Activated CD8-positive, alpha-beta T cell treated with anti-CD3 and anti-CD28 coated beads, Interleukin-2, amount 10 ng/mL, durations not matched to agents 7 days and 5 days (primary cell): ENCODE data around the gene PXN. TPM values are rescaled to one million over a fixed set of nuclear protein-coding genes. Genes with fewer than 3 reads are reported as not detected.

Experiments used
- ATAC-seq: fragments of 150-1000 bp; cut with Tn5 transposase; one replicate; pipeline ENCODE4 v1.10.0; 2021; ENCODE audit warnings: moderate library complexity
- CTCF ChIA-PET: fragments of 350-600 bp; sonication (Branson Sonifier 250); formaldehyde crosslinking; loops from one replicate; lab custom pipeline; 2021; ENCODE audit warnings: antibody characterized with exemption; lab: Charles Lee
- POLR2A ChIA-PET: fragments of 350-600 bp; sonication (Branson Sonifier 250); formaldehyde crosslinking; loops from one replicate; lab custom pipeline; 2021; ENCODE audit warnings: antibody characterized with exemption; lab: Charles Lee
- DNase-seq: peaks from one replicate; pipeline ENCODE4 v3.0.0-alpha.2; 2020
- H3K27ac Mint-ChIP-seq: one replicate; pipeline ENCODE4 v1.8.0; 2021; ENCODE audit warnings: mild to moderate bottlenecking, mixed read lengths
- H3K27me3 Mint-ChIP-seq: one replicate; pipeline ENCODE4 v1.8.0; 2021; ENCODE audit warnings: low read depth, mixed read lengths
- H3K36me3 Mint-ChIP-seq: one replicate; pipeline ENCODE4 v1.8.0; 2021; ENCODE audit warnings: low read depth, mixed read lengths
- H3K4me1 Mint-ChIP-seq: one replicate; pipeline ENCODE4 v1.8.0; 2021; ENCODE audit warnings: low read depth, mixed read lengths
- H3K4me3 Mint-ChIP-seq: one replicate; pipeline ENCODE4 v1.8.0; 2021; ENCODE audit warnings: mild to moderate bottlenecking, mixed read lengths
- H3K9me3 Mint-ChIP-seq: one replicate; pipeline ENCODE4 v1.8.0; 2022; ENCODE audit warnings: mixed read lengths; ENCODE audit not compliant: insufficient read depth
- total RNA-seq, 2 experiments: library from RNA; stranded (reverse); gene quantifications; one replicate each; pipeline ENCODE4 v1.2.3, GENCODE V29; 2021

The PXN gene
- total RNA-seq, 2 experiments from 2014 or later, result 123 to 127 TPM

- H3K4me3 Mint-ChIP-seq, result peak overlapping the region; percentile 71
Measured at GRCh38 chr12:120224304-120225199, 41.0 kb downstream of the PXN start.

GRCh38 chr12:120223458-120224303 is 41.8 kb downstream of the PXN start:
- Mint-ChIP-seq H3K36me3 (peaks cover 40% of the 10 kb centered on the region), H3K4me3 (no peak overlapping the region), H3K27me3 (no peaks in the 10 kb centered on the region), H3K9me3 (no peaks in the 10 kb centered on the region), H3K4me1 (peaks cover 43% of the 10 kb centered on the region), H3K27ac (no peak overlapping the region)
- DNase-seq (no peak), ATAC-seq (no peak)
- CTCF ChIA-PET, result interaction anchor here (1.1 to 1.6 kb wide), 2 partner anchors 42 to 78 kb away, joined by 3 to 5 read pairs; partner anchors contain the start of genes PXN and SIRT4
- POLR2A ChIA-PET, result interaction anchor here (1.0 to 14.6 kb wide), 3 partner anchors 22 to 68 kb away, joined by 5 to 329 read pairs (median 52); partner anchors contain the start of genes RNU4-1, RNU4-2 and RPLP0

More at GRCh38 chr12:120224304-120225199, 41.0 kb downstream of the PXN start:
- no peaks in the 10 kb centered on the region for H3K9me3 Mint-ChIP-seq
- H3K36me3 Mint-ChIP-seq, result peaks cover 38% of the 10 kb centered on the region
- ChIA-PET CTCF (interaction anchor here (1.0 to 9.6 kb wide), 7 partner anchors 12 to 67 kb away, joined by 3 to 922 read pairs (median 11); partner anchors contain the start of genes PXN, RNU4-2 and RPLP0), POLR2A (interaction anchor here (0.6 to 14.6 kb wide), 4 partner anchors 11 to 67 kb away, joined by 3 to 329 read pairs (median 30); partner anchors contain the start of genes PXN, RNU4-1, RNU4-2 and RPLP0)
- no peaks in the 10 kb centered on the region for H3K27me3 Mint-ChIP-seq
- H3K4me1 Mint-ChIP-seq, result peaks cover 52% of the 10 kb centered on the region
- H3K27ac Mint-ChIP-seq, result peak overlapping the region; percentile 89
- no peak for ATAC-seq
- no peak for DNase-seq

- CTCF ChIA-PET, result interaction anchor here (1.3 to 1.8 kb wide), 3 partner anchors 8 to 44 kb away, joined by 4 to 5 read pairs (median 5); partner anchors contain the start of gene PXN
- H3K36me3 Mint-ChIP-seq, result peaks cover 38% of the 10 kb centered on the region
- no peak overlapping the region for H3K27ac Mint-ChIP-seq
Measured at GRCh38 chr12:120222288-120222832, 43.2 kb downstream of the PXN start.

GRCh38 chr12:120221576-120221900 is 44.0 kb downstream of the PXN start:
- POLR2A ChIA-PET, result interaction anchor here (0.7 to 14.6 kb wide), 4 partner anchors 9 to 87 kb away, joined by 3 to 329 read pairs (median 21); partner anchors contain the start of genes RNU4-1, RNU4-2 and RPLP0

More at GRCh38 chr12:120222288-120222832, 43.2 kb downstream of the PXN start:
- Mint-ChIP-seq H3K9me3 (no peaks in the 10 kb centered on the region), H3K4me3 (no peak overlapping the region), H3K4me1 (peaks cover 30% of the 10 kb centered on the region), H3K27me3 (no peaks in the 10 kb centered on the region)
- ATAC-seq, result no peak
- POLR2A ChIA-PET, result interaction anchor here (7.0 to 14.6 kb wide), 2 partner anchors 22 to 69 kb away, joined by 39 to 329 read pairs; partner anchors contain the start of genes RNU4-1, RNU4-2 and RPLP0
- DNase-seq, result no peak

GRCh38 chr12:120220838-120221575 is 44.5 kb downstream of the PXN start:
- no peak overlapping the region for H3K27ac Mint-ChIP-seq
- DNase-seq (no peak), ATAC-seq (no peak)
- POLR2A ChIA-PET, result interaction anchor here (0.7 to 14.6 kb wide), 4 partner anchors 10 to 86 kb away, joined by 3 to 329 read pairs (median 21); partner anchors contain the start of genes RNU4-1, RNU4-2 and RPLP0
- CTCF ChIA-PET, result interaction anchor here (1.3 to 3.3 kb wide), 3 partner anchors 10 to 45 kb away, joined by 4 to 15 read pairs (median 5); partner anchors contain the start of gene PXN
- peaks cover 34% of the 10 kb centered on the region for H3K36me3 Mint-ChIP-seq
- peaks cover 17% of the 10 kb centered on the region for H3K4me1 Mint-ChIP-seq
- H3K27me3 Mint-ChIP-seq, result no peaks in the 10 kb centered on the region
- H3K4me3 Mint-ChIP-seq, result no peak overlapping the region
- no peaks in the 10 kb centered on the region for H3K9me3 Mint-ChIP-seq

More at GRCh38 chr12:120221576-120221900, 44.0 kb downstream of the PXN start:
- CTCF ChIA-PET, result interaction anchor here (1.3 to 3.3 kb wide), 3 partner anchors 9 to 44 kb away, joined by 4 to 15 read pairs (median 5); partner anchors contain the start of gene PXN
- Mint-ChIP-seq H3K27ac (no peak overlapping the region), H3K4me1 (peaks cover 22% of the 10 kb centered on the region), H3K9me3 (no peaks in the 10 kb centered on the region), H3K4me3 (no peak overlapping the region), H3K36me3 (peaks cover 38% of the 10 kb centered on the region), H3K27me3 (no peaks in the 10 kb centered on the region)
- no peak for DNase-seq
- no peak for ATAC-seq

GRCh38 chr12:120218680-120219606 is 46.6 kb downstream of the PXN start:
- H3K9me3 Mint-ChIP-seq, result no peaks in the 10 kb centered on the region
- POLR2A ChIA-PET, result interaction anchor here (1.2 to 14.6 kb wide), 3 partner anchors 18 to 73 kb away, joined by 3 to 329 read pairs (median 39); partner anchors contain the start of genes RNU4-1, RNU4-2 and RPLP0
- no peaks in the 10 kb centered on the region for H3K4me1 Mint-ChIP-seq

GRCh38 chr12:120216742-120217605 is 48.6 kb downstream of the PXN start:
- DNase-seq (no peak), ATAC-seq (no peak)
- no peak overlapping the region for H3K27ac Mint-ChIP-seq
- no peaks in the 10 kb centered on the region for H3K27me3 Mint-ChIP-seq
- peaks cover 31% of the 10 kb centered on the region for H3K36me3 Mint-ChIP-seq
- ChIA-PET POLR2A (interaction anchor here (1.5 to 7.0 kb wide), 2 partner anchors 16 to 74 kb away, joined by 6 to 39 read pairs; partner anchors contain the start of genes RNU4-2 and RPLP0), CTCF (interaction anchor here (1.6 kb wide), 1 partner anchor 10 kb away, joined by 10 read pairs; no protein-coding TSS in a partner anchor)
- no peak overlapping the region for H3K4me3 Mint-ChIP-seq
- no peaks in the 10 kb centered on the region for H3K9me3 Mint-ChIP-seq
- no peaks in the 10 kb centered on the region for H3K4me1 Mint-ChIP-seq

More at GRCh38 chr12:120218680-120219606, 46.6 kb downstream of the PXN start:
- CTCF ChIA-PET, result interaction anchor here (1.4 to 3.3 kb wide), 3 partner anchors 9 to 47 kb away, joined by 5 to 21 read pairs (median 15); partner anchors contain the start of genes PXN and RPLP0
- Mint-ChIP-seq H3K4me3 (no peak overlapping the region), H3K27me3 (no peaks in the 10 kb centered on the region), H3K27ac (no peak overlapping the region), H3K36me3 (peaks cover 29% of the 10 kb centered on the region)
- DNase-seq (no peak), ATAC-seq (no peak)

GRCh38 chr12:120215766-120216735 is 49.5 kb downstream of the PXN start:
- no peaks in the 10 kb centered on the region for H3K9me3 Mint-ChIP-seq
- H3K4me3 Mint-ChIP-seq, result no peak overlapping the region
- ChIA-PET CTCF (interaction anchor here (1.6 kb wide), 1 partner anchor 11 kb away, joined by 10 read pairs; no protein-coding TSS in a partner anchor), POLR2A (interaction anchor here (0.6 to 7.0 kb wide), 4 partner anchors 15 to 81 kb away, joined by 3 to 39 read pairs (median 5); partner anchors contain the start of genes RNU4-2 and RPLP0)
- peaks cover 40% of the 10 kb centered on the region for H3K36me3 Mint-ChIP-seq
- no peak for DNase-seq
- no peaks in the 10 kb centered on the region for H3K4me1 Mint-ChIP-seq
- ATAC-seq, result peak; percentile 10
- no peaks in the 10 kb centered on the region for H3K27me3 Mint-ChIP-seq
- H3K27ac Mint-ChIP-seq, result peak overlapping the region; percentile 60
